Right lobe of liver (tissue), 6 donors: Measurements from ENCODE around the gene CCL17. TPM values are rescaled to one million over a fixed set of nuclear protein-coding genes. Genes with fewer than 3 reads are reported as not detected.
A peak's percentile ranks its signal among the peaks of the same experiment; 100 is the strongest.

Experiments used
- ATAC-seq, 4 donors: fragments of 200-7000 bp; cut with Tn5 transposase; one replicate each; pipeline ENCODE4 v1.9.1; 2020; ENCODE audit warnings: mild to moderate bottlenecking in 4 of 4, moderate library complexity in 4 of 4
- DNase-seq, 3 donors: peaks; one replicate each; pipeline ENCODE4 v3.0.0-alpha.2; 2020
- H3K27ac ChIP-seq, 3 donors: fragments of 200-600 bp; one replicate each; pipeline ENCODE4 v1.8.0; 2022
- H3K27me3 ChIP-seq, 2 donors: fragments of 200-600 bp; one replicate each; pipeline ENCODE4 v1.8.0; 2022
- H3K36me3 ChIP-seq, 4 donors: fragments of 200-600 bp; sonication (generic) in 1 of 4; one replicate each; pipeline versions ENCODE4 v1.5.1 to v1.8.0; 2017 to 2022; ENCODE audit warnings: control low read depth in 1 of 4
- H3K4me1 ChIP-seq, 4 donors: fragments of 200-600 bp; sonication (generic) in 1 of 4; one replicate each; pipeline versions ENCODE4 v1.5.1 to v1.8.0; 2017 to 2022; ENCODE audit warnings: control low read depth in 1 of 4
- H3K4me3 ChIP-seq, 3 donors: fragments of 200-600 bp; one replicate each; pipeline ENCODE4 v1.8.0; 2022
- H3K9me3 ChIP-seq, 4 donors: fragments of 200-600 bp; sonication (generic) in 1 of 4; one replicate each; pipeline versions ENCODE4 v1.5.1 to v1.8.0; 2017 to 2022; ENCODE audit warnings: control low read depth in 1 of 4
- CTCF ChIP-seq, 4 donors: fragments of 200-600 bp in 3 of 4; fragments of 450-650 bp in 1 of 4; IDR thresholded peaks; one replicate each; pipeline versions ENCODE4 v1.5.1 to v1.8.0; 2016 to 2022; ENCODE audit warnings: antibody characterized with exemption in 4 of 4, mild to moderate bottlenecking in 2 of 4
- POLR2A ChIP-seq: fragments of 450-650 bp; IDR thresholded peaks from one replicate; pipeline ENCODE4 v1.6.1; 2017; ENCODE audit warnings: antibody characterized with exemption, mild to moderate bottlenecking
- WGBS: methylation state at CpG from one replicate; pipeline ENCODE4 v1.1.6; 2018; ENCODE audit warnings: low coverage, low lambda C conversion rate; ENCODE audit not compliant: insufficient coverage; ENCODE audit errors: missing lambda C conversion rate; 5-methylcytosine and 5-hydroxymethylcytosine counted together
- intact Hi-C, 2 donors: fragments of 100-400 bp; cut with DNase I; formaldehyde crosslinking; loops; one replicate each; pipeline versions ENCODE4 v1.11.2 to v1.14.1; 2022
- total RNA-seq, 6 experiments: library from RNA; depleted of rRNA in 2 of 6; stranded (reverse); fragments of >200 nt in 2 of 6; fragmentation: NEBNext Ultra II Directional in 3 of 6; extraction: Animal tissue kit (Norgen Biotek cat#: 25700) in 3 of 6; gene quantifications; one replicate each; pipeline versions ENCODE4 v1.1.0 to v1.2.4, GENCODE V29; 2016 to 2023
- donor health status: DM: no; HTN: yes; CAD: no.
- donor health status: DM: no; HTN: no; CAD: no.
- donor health status: DM: no; HTN: no; CAD: no.
- donor health status: DM: no; HTN: yes; CAD: no.
- donor health status: DM: no; HTN: yes; CAD: no.

The CCL17 gene
- total RNA-seq, 6 experiments from 2014 or later: not detected

GRCh38 chr16:57358086-57358420, 46.5 kb upstream of the CCL17 start:
- Histone ChIP-seq H3K27ac (no peak overlapping the region), H3K27me3 (no peaks in the 10 kb centered on the region), H3K4me1 (peaks cover 0 to 6% (median 3%) of the 10 kb centered on the region in 4 donors), H3K36me3 (no peaks in the 10 kb centered on the region), H3K4me3 (no peak overlapping the region), H3K9me3 (no peaks in the 10 kb centered on the region)
- WGBS: 80% methylated on average over 6 of the region's 7 CpGs
- intact Hi-C loops: no loop called here
- ATAC-seq (peak in 1 of 4 donors; percentile 10), DNase-seq (no peak)
- no peak for TF ChIP-seq POLR2A
- TF ChIP-seq CTCF (IDR thresholded peaks at IDR 0.05): no peak

- no peak within 1 kb of the TSS for H3K27ac ChIP-seq
- ATAC-seq (no peak), DNase-seq (no peak)
- intact Hi-C loops: no loop called here
- no peak for TF ChIP-seq POLR2A
- TF ChIP-seq CTCF (IDR thresholded peaks at IDR 0.05): no peak
- H3K9me3 ChIP-seq: no peaks in the 10 kb centered on the region
- peaks cover 0 to 8% (median 3%) of the 10 kb centered on the region in 4 donors for H3K4me1 ChIP-seq
- no peak within 1 kb of the TSS for H3K4me3 ChIP-seq
- H3K36me3 ChIP-seq: no peaks in the 10 kb centered on the region
- whole genome bisulfite sequencing: 69% methylated on average over 2 of the region's 9 CpGs
- H3K27me3 ChIP-seq: no peaks in the 10 kb centered on the region
Observed at GRCh38 chr16:57358527-57359095, 46.0 kb upstream of the CCL17 start, which contains the start of gene CCL22. TSS of gene CCL22 (plus strand) at chr16:57358783. CDS start at chr16:57358817, 34 bp downstream.

GRCh38 chr16:57360321-57360935, 44.1 kb upstream of the CCL17 start:
- H3K4me3 ChIP-seq: no peak overlapping the region
- no peak for DNase-seq
- H3K27me3 ChIP-seq: no peaks in the 10 kb centered on the region
- no peak for ATAC-seq
- no peak overlapping the region for H3K27ac ChIP-seq
- H3K9me3 ChIP-seq: no peaks in the 10 kb centered on the region
- intact Hi-C loops: no loop called here
- H3K4me1 ChIP-seq: peaks cover 0 to 18% (median 8%) of the 10 kb centered on the region in 4 donors
- H3K36me3 ChIP-seq: no peaks in the 10 kb centered on the region
- 89% methylated on average over 3 of the region's 16 CpGs for WGBS
- TF ChIP-seq POLR2A (no peak), CTCF (IDR thresholded peaks at IDR 0.05) (no peak)

- intact Hi-C loops: no loop called here
- Histone ChIP-seq H3K27me3 (no peaks in the 10 kb centered on the region), H3K27ac (no peak overlapping the region), H3K9me3 (no peaks in the 10 kb centered on the region), H3K4me1 (peaks cover 0 to 18% (median 8%) of the 10 kb centered on the region in 4 donors), H3K36me3 (no peaks in the 10 kb centered on the region), H3K4me3 (no peak overlapping the region)
- TF ChIP-seq POLR2A (no peak), CTCF (IDR thresholded peaks at IDR 0.05) (no peak)
- ATAC-seq (peak; percentile 38 to 69 (median 62)), DNase-seq (peak; percentile 44 to 73 (median 68))
- 51% methylated on average over 4 of the region's 4 CpGs for WGBS
Observed at GRCh38 chr16:57361404-57361803, 43.2 kb upstream of the CCL17 start.
